T47D (cell line): ENCODE measurements around the gene RASIP1.
A peak's percentile ranks its signal among the peaks of the same experiment; 100 is the strongest.
"Not testable (repeated sequence)": the region's sequence is repeated elsewhere in the genome, so short reads cannot be mapped to it uniquely, and the experiment has no call there.

Source experiments
- DNase-seq, 2 experiments: peaks; one replicate each; pipeline versions ENCODE4 v3.0.0 to v3.0.0-alpha.2; 2011 to 2012; ENCODE audit warnings: low read depth in 1 of 2, low spot score in 1 of 2
- JUND ChIP-seq: IDR thresholded peaks from 2 replicates; pipeline ENCODE4 v1.6.1; 2012; ENCODE audit warnings: low read depth
- in situ Hi-C: cut with HindIII; loops from 2 replicates; pipeline ENCODE4 v1.10.0; 2016; ENCODE audit warnings: low sequenced_read_pairs, low pct_unique_long_range_greater_than_20kb

The RASIP1 gene

DNA sequence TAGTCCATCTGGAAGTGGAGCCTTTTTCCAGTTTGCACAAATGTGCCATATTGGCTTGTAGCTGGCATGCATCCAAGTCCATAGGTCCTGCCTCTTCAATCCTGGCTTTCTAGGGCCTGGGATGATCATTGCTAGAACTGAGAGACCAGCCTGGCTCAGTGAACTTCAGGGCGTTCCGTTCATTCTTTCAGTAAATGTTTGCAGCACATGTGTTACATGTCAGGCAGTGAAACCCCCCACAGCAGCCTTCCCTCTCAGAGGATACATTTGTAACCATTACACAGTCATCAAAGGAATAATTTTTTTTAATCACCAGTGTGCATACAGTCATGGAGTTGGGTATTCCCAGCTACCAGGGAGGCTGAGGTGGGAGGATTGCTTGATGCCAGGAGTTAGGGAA is 35.0 kb downstream of the RASIP1 start:
- DNase-seq = no peak
- no peak for TF ChIP-seq JUND
- in situ Hi-C loops = no loop called here

DNA sequence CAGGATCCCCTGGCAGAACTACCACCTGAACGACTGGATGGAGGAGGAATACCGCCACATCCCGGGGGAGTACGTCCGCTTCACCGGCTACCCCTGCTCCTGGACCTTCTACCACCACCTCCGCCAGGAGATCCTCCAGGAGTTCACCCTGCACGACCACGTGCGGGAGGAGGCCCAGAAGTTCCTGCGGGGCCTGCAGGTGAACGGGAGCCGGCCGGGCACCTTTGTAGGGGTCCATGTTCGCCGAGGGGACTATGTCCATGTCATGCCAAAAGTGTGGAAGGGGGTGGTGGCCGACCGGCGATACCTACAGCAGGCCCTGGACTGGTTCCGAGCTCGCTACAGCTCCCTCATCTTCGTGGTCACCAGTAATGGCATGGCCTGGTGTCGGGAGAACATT is 37.1 kb downstream of the RASIP1 start:
- no peak for DNase-seq
- TF ChIP-seq JUND = no peak
- in situ Hi-C loops = no loop called here

DNA sequence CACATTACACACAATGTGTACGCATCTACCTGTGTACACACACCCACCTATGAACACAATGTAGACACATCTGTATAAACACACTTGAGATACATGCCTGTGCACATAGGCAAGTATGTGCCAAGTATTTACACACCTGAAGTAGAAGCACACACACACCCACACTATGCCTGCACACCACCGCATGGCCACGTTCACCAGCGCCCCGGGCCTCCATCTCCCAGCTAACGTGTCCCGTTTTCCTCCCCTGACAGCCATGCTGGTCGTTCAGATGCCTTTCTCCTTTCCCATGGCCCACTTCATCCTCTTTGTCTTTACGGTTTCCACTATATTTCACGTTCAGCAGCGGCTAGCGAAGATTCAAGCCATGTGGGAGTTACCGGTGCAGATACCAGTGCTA is 37.7 kb downstream of the RASIP1 start:
- no peak for DNase-seq
- TF ChIP-seq JUND = no peak
- in situ Hi-C loops = no loop called here

DNA sequence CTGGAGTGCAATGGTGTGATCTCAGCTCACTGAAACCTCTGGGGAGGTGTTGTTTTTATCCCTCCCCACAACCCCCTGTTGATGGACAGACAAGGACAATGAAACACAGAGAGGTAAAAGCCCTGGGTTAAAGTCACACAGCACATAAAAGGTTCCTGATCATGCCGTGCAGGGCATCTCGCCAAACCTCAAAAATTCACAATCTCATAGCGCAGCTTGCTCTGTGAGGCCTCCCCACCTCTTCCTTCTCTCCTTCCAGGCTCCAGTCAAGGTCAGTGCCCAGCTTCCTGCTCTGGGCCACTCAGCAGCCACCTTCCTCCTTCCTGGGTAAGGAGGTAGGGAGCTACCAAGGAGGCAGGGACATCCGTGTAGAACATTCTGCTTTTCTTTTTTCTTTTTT is 42.4 kb downstream of the RASIP1 start:
- in situ Hi-C loops = no loop called here
- no peak for DNase-seq
- no peak for TF ChIP-seq JUND

- no peak for TF ChIP-seq JUND
- in situ Hi-C loops = no loop called here
- no peak for DNase-seq
These were observed 43.9 kb downstream of the RASIP1 start for GRCh38 chr19:48696353-48697010.

GRCh38 chr19:48695743-48696352 is 44.6 kb downstream of the RASIP1 start, which contains the start of gene FUT2:
TSS of gene FUT2 (plus strand) at chr19:48695971. CDS start at chr19:48702957, 6,986 bp downstream.
- DNase-seq = peak; percentile 63 to 64
- in situ Hi-C loops = no loop called here
- no peak for TF ChIP-seq JUND

DNA sequence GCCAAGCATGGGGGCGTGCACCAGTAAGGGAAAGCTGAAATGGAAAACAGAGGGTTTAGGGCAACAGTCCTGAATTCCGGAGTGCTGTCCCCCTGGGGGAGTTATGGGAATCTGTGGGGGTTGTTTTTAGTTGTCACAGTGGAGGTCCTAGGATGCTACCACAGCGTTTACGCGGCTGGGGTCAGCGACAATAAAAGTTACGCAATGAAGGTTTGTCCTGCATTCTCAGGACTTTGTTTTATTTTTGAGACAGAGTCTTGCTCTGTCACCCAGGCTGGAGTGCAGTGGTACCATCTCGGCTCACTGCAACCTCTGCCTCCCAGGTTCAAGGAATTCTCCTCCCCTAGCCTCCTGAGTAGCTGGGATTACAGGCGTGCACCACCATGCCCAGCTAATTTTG is 46.8 kb downstream of the RASIP1 start:
- DNase-seq, in situ Hi-C loops: not testable (repeated sequence)

GRCh38 chr19:48689449-48689848 is 51.0 kb downstream of the RASIP1 start:
- in situ Hi-C loops = no loop called here
- DNase-seq = no peak
- no peak for TF ChIP-seq JUND

- no peak for DNase-seq
- in situ Hi-C loops = no loop called here
- no peak for TF ChIP-seq JUND
These were observed 52.6 kb downstream of the RASIP1 start for GRCh38 chr19:48687776-48688175.

- in situ Hi-C loops, DNase-seq: not testable (repeated sequence)
These were observed 53.8 kb downstream of the RASIP1 start for GRCh38 chr19:48686637-48687036.

DNA sequence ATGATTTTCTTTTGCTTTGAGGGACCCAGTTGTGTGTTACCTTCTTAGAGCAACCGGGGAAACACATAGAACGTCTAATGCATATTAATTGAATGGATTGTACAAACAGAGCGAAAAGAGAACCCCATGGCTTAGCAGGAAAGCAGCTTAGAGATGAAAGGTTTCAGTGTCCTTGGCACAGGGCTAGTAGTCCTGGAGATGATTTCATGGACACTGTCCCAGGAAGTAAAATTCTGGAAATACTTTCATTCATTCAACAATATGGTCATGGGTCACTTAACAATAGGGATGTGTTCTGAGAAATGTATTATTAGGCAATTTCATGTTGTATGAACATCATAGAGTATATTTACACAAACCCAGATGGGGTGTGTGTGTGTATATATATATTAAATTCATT is 54.3 kb downstream of the RASIP1 start:
- DNase-seq = no peak
- in situ Hi-C loops = no loop called here
- TF ChIP-seq JUND = no peak

- TF ChIP-seq JUND = no peak
- in situ Hi-C loops = no loop called here
- no peak for DNase-seq
These were observed 54.8 kb downstream of the RASIP1 start for GRCh38 chr19:48685583-48685982.

- no peak for DNase-seq
- in situ Hi-C loops = no loop called here
These were observed 57.1 kb downstream of the RASIP1 start for GRCh38 chr19:48683349-48683748.

DNA sequence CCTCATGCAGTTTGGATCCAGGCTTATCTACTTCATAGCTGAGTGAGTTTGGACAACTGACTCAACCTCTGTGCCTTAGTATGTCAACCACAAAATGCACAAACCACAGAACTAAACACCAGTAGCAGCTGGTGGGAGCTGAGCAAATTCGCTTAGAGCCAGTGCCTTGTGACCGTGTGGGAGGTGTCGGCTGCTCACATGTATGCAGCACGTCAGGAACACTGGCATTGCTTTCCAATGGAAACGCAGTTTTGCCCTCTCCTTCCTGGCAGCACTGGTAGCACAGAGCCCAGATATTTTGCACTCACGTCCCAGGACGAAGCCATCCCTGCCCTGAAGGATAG is 59.3 kb downstream of the RASIP1 start:
- no peak for TF ChIP-seq JUND
- DNase-seq = no peak

More at GRCh38 chr19:48683349-48683748, 57.1 kb downstream of the RASIP1 start:
- no peak for TF ChIP-seq JUND

More for the DNA sequence above, 59.3 kb downstream of the RASIP1 start:
- in situ Hi-C loops = no loop called here
